T47D (cell line): ENCODE results near the gene SMCO3.

Source experiments
- DNase-seq, 2 experiments: peaks; one replicate each; pipeline versions ENCODE4 v3.0.0 to v3.0.0-alpha.2; 2011 to 2012; ENCODE audit warnings: low read depth in 1 of 2, low spot score in 1 of 2
- JUND ChIP-seq: IDR thresholded peaks from 2 replicates; pipeline ENCODE4 v1.6.1; 2012; ENCODE audit warnings: low read depth
- in situ Hi-C: cut with HindIII; loops from 2 replicates; pipeline ENCODE4 v1.10.0; 2016; ENCODE audit warnings: low sequenced_read_pairs, low pct_unique_long_range_greater_than_20kb

SMCO3 gene

GRCh38 chr12:14842315-14842714, 28.3 kb upstream of the SMCO3 start:
- TF ChIP-seq JUND: no peak
- in situ Hi-C loops: no loop called here
- DNase-seq: no peak

DNA sequence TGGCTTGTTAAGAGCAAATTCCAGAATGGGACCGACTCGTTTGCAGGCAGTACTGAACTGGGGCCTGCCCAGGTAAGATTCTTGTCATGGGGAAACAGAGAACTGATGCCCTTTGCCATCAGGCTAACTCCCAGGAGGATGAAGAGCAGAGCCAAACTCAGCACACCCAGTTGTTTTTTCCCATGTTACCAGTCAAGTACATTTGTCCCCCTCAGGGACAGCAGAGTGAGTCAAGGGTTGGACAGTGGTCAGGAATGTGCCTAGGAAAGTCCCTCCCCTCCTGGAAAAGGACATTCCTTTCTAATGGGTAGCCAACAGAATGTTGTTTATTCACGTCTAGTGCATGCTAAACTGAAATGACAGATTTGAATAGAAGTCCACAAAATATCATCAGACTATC, 27.8 kb upstream of the SMCO3 start:
- peak in 1 of 2 experiments; percentile 81 for DNase-seq
- in situ Hi-C loops: no loop called here
- TF ChIP-seq JUND: no peak; the same call in 1 of the 2 replicates

- no peak for TF ChIP-seq JUND
- in situ Hi-C loops: no loop called here
- no peak for DNase-seq
Measured at GRCh38 chr12:14840616-14841015, 26.6 kb upstream of the SMCO3 start.

DNA sequence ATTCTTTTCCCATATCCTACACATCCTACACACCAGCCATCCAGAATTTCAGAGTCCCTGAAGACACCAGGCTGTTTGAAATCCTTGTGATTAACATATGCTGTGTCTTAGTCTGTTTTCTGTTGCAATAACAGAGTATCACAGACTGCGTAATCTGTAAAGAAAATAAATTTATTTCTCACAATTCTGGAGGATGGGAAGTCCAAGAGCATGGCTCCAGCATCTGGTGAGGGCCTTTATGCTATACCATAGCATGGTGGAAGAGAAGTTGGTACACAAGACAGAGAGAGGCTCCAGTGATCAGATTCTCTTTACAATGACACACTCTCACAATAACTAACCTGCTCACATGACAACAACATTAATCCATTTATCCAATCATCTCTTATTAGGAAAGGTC, 25.3 kb upstream of the SMCO3 start:
- TF ChIP-seq JUND: no peak
- in situ Hi-C loops: no loop called here

GRCh38 chr12:14836336-14837210, 22.6 kb upstream of the SMCO3 start:
- in situ Hi-C loops: no loop called here

More for the DNA sequence above, 25.3 kb upstream of the SMCO3 start:
- DNase-seq: no peak

GRCh38 chr12:14834509-14834908, 20.5 kb upstream of the SMCO3 start:
- DNase-seq: no peak
- in situ Hi-C loops: no loop called here

More at GRCh38 chr12:14836336-14837210, 22.6 kb upstream of the SMCO3 start:
- no peak for TF ChIP-seq JUND
- DNase-seq: no peak

GRCh38 chr12:14833952-14834351, 20.0 kb upstream of the SMCO3 start:
- no peak for DNase-seq
- TF ChIP-seq JUND: no peak
- in situ Hi-C loops: no loop called here

More at GRCh38 chr12:14834509-14834908, 20.5 kb upstream of the SMCO3 start:
- TF ChIP-seq JUND: no peak

GRCh38 chr12:14833336-14833735, 19.4 kb upstream of the SMCO3 start:
- no peak for DNase-seq
- in situ Hi-C loops: no loop called here
- TF ChIP-seq JUND: no peak

GRCh38 chr12:14828892-14829291, 14.9 kb upstream of the SMCO3 start:
- in situ Hi-C loops: no loop called here
- DNase-seq: no peak

GRCh38 chr12:14827043-14827442, 13.1 kb upstream of the SMCO3 start:
- in situ Hi-C loops: no loop called here
- no peak for DNase-seq
- TF ChIP-seq JUND: no peak

More at GRCh38 chr12:14828892-14829291, 14.9 kb upstream of the SMCO3 start:
- no peak for TF ChIP-seq JUND

GRCh38 chr12:14826491-14826890, 12.5 kb upstream of the SMCO3 start:
- no peak for DNase-seq
- TF ChIP-seq JUND: no peak
- in situ Hi-C loops: no loop called here

GRCh38 chr12:14825256-14825655, 11.3 kb upstream of the SMCO3 start:
- no peak for DNase-seq
- TF ChIP-seq JUND: no peak
- in situ Hi-C loops: no loop called here

DNA sequence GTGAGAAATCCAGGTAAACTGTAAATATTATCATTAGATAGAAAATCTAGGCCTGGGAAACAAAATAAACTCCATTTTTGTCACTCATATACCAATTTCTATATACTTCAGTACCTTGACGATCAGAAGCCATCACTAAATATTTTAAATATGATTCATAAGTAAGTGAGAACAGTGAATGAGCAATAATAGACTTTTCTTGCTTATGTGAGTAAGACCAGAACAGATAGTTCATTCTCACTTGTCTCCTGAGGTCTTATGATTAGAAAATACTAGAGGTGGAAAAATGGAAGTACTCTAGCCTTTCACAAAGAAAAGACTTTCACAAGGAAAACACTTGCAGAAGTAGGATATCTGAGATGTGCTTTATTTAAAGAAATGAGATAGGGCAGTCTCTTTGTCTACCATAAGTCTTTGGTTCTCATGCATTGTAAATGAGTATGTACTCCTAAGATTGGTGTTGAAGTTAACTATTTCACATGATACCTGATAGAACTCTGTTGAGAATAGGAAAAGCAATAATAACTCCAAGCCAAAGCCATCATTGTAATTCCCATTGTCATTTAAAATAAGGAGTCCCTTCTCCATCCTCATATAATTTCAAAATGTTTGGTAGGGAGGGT, 10.1 kb upstream of the SMCO3 start:
- in situ Hi-C loops: no loop called here
- TF ChIP-seq JUND: no peak
- DNase-seq: no peak
